ENCODE measurements around the gene TTC7B.

The TTC7B gene

DNA sequence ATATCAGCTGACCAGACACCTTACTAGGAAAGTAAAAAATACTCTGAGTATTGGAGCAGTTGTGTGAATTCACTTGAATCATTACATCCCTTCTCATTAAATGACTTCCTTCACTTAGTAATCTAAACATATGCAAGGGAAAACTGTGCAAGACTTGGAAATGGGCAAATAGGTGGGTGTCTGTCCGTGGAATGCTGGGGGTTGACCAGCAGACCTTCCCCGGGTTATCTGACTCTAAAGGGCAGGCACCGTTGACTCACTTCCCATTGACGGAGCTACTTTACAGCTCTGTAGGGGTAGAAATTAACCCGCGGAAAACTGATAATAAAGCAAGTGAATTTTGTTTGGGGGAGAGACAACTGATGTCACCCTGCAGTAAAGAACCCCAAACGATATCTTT is 199.3 kb downstream of the TTC7B start:
- no peak for DNase-seq (ENCODE audit: low spot score)

DNA sequence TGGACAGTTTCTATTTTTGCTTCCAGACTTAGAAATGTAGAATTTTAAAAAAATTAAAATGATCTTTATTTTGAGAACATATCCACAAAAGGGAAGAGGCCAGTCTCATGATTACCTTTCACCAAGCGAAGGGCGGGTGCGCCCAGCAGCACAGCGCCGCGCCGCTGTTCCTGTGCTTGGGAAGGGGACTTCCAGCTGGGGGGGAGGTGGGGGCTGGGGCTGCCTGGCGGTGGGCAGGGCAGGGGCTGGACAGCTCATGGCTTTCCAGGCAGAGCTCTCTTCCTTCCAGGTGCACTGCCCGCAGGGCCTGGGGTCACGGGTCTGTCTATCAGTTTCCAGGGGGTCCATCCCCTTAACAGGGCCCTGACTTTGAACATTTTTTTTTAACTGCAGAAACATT is 199.9 kb downstream of the TTC7B start:
- no peak for DNase-seq (ENCODE audit: low spot score)

DNA sequence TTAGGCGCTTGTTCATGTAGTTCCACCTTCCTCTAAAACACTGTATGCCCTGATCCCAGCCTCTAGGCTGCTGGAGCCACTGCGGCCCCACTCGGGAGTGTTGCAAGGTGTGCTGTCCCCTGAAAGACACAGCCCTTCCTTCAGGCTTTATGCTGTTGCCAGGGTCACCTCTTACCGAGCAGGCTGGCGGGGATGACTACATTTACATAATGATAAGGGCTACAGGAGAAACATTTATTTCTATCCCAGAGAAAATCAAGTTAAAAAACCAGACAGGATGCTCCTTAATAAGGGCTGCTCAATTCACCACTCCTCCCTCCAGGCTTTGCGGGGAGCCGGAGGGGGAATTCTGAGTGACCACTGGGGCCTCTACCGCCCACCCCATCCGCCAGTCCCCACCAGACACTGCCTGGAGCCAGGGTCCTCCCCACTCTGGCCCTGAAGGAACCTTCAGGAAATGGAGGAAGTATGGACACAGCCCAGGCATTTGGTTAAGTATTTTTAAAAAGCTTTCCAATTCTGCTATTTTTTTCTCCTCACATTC is 200.6 kb downstream of the TTC7B start:
- no peak for DNase-seq (ENCODE audit: low spot score)

DNA sequence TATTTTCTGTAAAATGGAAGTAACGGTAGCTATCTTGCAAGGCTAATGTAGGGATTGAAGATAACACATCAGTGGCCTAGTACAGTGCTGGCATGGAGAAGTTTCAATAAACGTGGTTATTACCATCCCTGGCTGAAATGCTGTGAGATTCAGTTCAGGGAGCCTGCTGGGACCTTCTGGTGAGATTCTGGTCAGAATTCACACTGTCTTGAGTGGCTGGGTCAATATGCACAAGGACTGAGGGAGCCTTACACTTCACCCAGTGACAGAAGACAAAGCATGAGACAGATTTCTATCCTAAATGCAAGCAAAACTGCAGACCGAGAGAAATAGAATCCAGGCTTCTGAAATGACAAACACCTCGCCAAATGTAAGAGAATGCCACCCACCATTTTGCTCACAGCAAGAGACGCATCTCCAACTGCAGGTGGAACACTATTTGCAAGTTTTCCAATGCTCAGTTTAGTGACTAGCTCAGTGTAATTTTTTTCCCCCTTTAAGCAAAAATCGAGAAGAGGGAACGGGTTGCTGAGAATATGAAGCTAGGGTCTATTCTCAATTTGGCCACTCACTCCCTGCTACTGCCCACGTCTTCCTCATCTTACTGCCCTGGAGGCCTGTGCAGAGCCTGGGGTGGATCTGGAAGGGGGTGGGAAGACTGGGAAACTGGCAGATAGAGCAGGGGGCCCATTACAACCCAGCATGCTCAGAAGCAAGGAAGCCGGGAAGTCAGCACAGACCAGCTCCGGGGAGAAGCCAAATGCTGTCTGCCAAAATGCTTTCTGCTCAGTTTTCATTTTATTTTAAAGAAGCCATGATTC is 201.3 kb downstream of the TTC7B start:
- DNase-seq (ENCODE audit: low spot score): no peak

DNA sequence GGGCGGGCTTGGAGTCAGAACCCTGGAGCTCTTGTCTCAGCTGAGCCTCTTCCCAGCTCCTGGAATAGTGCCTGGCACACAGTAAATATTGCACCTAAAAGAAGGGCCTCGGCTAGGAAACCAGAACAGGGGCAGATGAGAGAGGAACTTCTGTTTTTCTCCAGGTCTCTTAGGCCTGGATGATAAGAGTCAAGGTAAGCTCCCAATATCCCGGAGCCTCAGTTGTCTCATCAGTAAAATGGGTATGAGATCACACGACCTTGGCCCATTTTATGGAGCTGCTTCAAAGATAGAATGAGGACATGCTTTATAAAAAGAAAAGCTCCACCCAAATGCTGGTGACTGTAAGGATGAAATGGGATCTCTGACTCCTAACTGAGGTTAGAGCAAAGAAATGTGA is 202.2 kb downstream of the TTC7B start:
- no peak for DNase-seq (ENCODE audit: low spot score)

DNA sequence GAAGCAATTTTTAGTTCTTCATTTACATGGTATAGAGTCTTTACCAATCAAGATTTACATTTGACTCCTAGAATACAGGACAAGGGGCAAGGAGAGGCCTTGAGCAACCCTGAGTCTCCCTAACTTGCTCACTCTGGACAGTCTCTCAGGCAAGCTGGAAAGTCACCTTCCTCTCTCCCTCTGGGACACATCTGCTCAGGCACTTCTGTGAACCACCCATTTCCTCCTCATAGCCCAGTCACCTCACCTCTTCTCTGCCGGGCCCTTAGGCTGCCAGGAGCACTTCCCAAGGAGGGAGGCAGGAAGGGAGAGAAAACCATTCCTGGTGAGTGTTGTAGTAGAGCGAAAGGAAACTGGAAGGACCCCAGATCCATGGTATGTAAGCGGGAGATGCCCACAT is 202.8 kb downstream of the TTC7B start:
- DNase-seq (ENCODE audit: low spot score): no peak

DNA sequence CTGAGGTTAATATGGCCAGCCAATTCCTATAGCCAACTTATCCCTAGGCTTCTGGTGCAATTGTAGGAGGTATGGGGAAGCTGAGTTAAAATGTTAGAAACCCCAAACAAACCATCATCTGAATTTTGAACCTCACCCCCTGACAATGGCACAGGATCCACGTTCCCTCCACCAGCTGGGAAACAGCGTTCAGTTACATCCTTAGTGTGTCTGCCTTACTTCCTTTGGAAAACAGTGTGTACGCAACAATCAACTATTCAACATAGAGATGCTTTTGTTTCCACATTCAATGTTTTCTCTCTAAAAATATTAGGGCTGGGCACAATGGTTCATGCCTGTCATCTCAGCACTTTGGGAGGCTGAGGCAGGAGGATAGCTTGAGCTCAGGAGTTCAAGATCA is 203.4 kb downstream of the TTC7B start:
- DNase-seq (ENCODE audit: low spot score): no peak

DNA sequence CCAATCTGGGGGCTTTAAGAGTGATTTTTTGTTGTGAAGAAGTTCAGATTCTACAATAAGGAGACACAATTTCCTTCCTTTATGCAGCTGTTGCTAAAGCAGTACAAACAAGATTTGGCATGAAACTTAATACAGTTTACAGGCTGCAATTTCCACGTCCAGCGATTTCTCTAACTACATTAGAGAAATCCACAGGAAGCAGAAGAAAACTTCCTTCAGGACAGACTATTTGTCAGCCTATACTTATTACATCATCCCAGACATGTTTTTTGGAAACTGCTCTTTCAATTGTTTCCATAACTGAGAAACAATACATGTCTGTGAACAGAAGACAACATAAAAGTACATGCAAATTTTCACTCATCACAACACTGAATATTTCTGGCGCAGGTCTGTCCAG is 204.3 kb downstream of the TTC7B start:
- DNase-seq (ENCODE audit: low spot score): no peak

DNA sequence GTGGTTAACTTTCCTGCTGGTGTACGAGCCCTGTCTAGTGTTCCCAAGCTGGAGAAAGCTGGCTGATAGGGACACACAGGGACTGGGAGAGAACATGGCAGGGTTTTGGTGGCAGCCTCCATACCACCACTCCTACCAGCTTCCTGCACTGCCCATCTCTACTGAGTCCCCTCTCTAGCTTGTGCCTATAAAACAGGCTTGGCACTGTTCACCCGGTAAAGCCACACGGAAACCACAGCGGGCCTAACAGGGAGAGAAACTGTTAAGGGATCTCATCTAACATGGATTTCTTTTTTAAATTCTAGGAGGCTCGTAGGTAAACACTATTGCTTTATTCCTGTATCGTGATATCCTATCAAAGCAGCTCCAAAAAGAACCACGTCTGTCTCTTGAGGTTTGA is 204.7 kb downstream of the TTC7B start:
- DNase-seq (ENCODE audit: low spot score): no peak

DNA sequence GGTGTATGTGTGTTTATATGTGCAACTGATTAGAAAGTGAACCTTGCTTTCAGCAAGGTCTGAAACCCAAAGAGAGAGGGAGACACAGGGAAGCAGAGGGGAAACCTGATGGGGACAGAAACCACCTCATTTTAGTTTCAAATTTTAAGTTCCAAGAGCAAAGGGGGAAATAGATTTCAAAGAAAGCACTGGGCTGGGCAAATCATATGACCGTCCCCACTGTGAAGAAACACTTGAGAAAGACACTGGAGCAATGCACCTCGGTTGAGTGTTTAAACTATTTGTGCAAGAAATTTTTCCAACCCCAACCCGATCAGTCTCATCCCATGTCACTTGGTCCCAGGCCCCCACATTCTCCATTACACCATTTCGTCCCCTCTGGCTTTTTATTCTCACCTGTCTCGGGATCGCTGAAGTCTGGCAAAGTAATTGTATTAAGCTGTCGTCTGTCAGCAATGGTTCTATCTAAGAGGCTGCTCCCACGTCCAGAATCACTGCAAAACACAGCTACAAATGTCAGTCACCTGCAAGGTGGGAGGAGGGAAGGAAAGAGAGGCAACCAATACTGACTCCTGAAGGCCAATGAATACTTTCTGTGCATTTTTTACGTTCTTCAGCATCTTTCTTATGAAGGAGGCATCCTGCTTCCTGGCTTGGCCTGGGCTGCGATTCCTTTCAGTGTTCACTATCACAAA is 205.7 kb downstream of the TTC7B start:
- DNase-seq (ENCODE audit: low spot score): no peak

DNA sequence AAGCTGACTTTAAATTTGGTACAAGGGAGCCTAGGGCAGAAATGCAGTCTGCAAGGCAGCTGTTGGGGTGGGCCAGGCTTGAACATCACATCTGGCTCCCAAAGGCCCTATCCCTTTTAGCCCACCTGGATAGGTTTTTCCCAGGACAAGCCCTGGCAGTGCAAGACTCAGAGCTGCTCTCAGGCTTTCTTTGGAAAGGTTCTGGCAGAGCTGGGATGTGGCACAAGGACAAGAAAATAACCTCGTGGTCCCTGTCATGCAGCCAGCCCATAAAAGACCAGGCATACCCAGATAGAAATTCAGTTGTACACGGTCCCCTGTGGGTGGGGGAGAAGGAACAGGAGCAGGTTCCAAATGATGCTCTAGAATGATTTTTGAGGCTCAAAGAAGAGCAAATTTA is 206.9 kb downstream of the TTC7B start:
- DNase-seq (ENCODE audit: low spot score): no peak

DNA sequence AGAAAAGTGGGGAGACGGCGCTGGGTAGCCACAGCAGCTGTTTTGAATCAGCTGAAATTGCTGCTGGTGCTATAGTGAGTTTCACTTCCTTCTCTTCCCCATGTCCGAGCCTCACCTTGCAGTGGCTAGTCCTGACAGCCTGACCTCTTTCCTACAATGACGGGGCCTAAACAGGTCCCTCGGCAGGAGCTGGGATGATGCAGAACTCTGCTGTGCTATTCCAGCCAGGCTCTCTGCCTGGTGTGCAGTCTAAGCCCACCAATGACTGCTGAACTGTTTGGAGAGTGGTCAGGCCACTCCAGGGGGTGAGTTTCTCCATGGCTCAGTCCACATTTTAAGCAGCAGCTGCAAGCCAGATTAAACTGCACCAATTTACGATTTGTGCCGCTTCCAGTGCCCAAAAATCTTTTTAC is 207.3 kb downstream of the TTC7B start:
- no peak for DNase-seq (ENCODE audit: low spot score)

DNA sequence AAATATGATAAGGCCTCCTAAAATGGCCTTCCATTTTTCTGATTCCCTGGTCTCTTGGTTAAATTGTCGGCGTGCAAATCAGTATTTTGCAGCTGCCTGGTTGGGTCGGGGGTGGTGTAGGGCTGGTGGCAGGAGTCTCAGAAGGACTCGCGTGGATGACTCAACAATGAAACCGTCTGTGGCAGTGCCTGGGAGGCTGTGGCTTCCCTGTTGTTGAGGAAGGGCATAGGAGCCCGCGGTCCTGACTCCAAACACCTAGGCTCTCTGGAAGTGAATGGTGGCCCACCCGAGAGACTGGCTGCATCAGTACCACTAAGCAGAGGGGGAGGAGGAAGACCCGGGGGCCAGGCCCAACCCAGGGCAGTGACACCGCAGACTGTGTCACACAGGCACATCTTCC is 207.9 kb downstream of the TTC7B start:
- no peak for DNase-seq (ENCODE audit: low spot score)

DNA sequence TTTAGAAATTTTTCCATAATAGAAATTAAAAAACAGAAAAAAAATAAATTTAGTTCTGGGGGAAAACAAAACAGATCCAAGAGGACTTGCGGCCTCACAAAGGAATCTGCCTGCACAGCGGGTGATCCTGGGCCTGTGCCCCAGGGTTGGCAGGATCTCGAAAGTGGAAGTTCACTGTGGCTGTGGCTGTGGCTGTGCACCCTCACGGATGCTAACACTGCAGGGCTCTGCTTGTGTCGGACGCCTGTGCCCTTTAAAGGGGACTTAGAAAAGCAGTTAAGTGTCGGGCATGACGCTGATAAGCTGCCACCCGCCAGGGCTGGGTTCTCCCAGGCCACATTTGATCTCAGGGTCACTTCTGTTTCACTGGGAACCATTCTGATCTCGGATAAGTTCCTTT is 209.1 kb downstream of the TTC7B start:
- DNase-seq (ENCODE audit: low spot score): no peak

DNA sequence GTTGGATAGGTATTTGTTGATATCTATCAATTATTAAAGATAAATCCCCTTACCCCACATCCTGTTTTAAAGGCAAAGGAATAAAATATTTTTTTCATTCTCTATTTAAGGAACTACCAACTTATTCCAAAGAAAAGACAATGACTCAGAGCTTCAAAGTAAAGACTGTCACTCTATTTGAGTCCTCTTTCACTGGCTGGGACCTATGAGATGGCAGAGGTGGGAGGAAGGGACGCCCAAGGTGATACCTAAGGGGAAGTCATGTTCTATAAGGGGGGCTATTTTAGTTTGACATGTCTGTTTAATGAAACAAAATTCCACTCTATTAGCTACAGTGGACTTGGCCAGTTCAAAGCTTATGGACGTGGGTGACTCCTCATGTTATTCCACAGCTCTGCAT is 209.8 kb downstream of the TTC7B start:
- DNase-seq (ENCODE audit: low spot score): no peak

DNA sequence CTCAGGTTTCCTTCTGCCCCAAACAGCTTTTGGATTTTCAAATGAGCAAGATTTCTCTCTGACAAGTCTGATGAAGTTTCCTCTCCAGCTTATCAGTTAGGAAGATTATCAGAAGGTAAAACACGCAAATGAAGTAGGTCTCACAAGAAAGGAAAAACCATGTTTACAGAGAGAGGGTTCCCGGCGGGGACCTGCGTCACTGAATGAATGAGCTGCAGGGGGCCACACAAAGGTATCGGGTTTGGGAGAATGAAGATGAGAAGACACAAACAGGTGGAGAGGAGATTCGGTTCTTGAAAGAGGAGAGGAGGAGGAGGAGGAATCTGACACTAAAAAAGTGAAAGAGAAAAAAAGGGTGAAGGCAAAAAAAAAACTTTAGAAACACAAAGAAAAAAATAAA is 210.8 kb downstream of the TTC7B start:
- no peak for DNase-seq (ENCODE audit: low spot score)

DNA sequence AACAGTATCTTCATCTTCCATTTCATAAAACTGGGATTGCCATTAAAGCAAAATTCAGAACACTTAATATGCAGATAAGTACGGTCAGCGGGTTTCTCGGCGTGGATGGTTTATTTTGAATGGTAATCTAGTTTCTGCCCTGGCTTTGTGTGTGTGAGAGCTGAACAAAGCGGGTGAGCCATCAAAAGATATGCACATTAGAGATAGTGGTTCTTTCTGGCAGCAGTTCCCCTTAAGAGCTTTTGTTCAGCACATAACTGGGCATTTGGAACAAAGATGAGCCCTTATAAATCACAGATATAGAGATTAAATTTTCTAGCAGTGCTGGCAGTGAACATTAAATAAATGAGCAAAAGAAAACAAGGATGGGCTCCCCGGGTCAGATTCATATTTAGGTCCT is 211.9 kb downstream of the TTC7B start:
- DNase-seq (ENCODE audit: low spot score): no peak

DNA sequence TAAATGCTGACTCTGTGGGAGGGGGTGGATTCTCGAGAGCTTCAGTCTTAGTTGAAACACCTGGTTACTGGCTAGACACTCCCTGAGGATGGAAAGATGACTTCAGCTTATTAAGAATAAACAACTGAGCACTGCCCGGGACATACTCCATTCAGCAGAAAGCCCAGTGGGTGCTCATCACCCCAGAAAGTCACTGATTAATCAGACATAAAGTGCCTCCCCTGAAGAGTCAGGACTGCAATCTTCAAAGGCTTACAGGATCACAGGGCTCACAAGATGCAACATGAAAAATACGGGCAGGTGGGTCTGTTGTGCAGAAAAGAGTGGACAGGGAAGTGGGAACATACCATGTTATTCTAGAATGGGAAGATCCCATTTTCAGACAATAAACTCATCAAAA is 212.4 kb downstream of the TTC7B start:
- no peak for DNase-seq (ENCODE audit: low spot score)

DNA sequence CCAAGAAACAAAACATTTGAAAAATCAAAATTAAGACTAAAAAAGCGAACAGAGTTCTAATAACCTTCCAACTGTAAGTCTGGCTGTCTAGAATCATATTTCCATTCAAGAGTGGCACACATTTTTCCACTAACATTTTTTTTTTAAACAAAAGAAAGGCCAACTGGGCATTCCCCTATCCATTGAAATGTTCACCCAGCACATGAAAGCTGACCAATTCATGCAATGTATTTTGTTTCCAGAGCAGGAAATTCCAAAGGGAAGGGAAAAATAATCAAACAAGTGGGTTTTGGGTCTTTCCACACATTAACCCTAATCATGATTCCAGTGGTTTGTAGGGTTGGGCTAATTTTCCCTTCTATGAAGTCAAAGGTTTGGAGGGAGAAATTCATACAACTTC is 212.9 kb downstream of the TTC7B start:
- no peak for DNase-seq (ENCODE audit: low spot score)

DNA sequence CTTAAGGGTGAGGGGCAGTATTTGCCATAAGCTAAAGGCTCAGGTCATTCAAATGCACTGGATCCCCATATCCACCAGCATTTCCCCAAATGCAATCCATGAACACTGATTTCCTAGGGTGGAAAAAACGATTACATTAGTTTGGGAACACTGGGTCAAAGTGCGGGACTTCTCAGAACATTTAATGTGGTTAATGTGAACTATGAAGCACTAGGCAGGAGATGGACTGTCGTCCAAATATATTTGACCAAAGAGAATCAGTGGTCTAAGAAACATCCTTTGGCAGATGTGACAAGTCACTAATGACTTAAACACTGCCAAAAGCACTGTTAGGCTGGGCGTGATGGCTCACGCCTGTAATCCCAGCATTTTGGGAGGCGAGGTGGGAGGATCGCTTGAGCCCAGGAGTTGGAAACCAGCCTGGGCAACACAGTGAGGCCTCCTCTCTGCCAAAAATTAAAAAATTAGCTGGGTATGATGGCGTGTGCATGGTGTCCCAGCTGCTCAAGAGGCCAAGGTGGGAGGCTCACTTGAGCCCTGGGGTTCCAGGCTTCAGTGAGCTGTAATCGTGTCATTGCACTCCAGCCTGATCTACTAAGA is 214.0 kb downstream of the TTC7B start:
- DNase-seq (ENCODE audit: low spot score): no peak

DNA sequence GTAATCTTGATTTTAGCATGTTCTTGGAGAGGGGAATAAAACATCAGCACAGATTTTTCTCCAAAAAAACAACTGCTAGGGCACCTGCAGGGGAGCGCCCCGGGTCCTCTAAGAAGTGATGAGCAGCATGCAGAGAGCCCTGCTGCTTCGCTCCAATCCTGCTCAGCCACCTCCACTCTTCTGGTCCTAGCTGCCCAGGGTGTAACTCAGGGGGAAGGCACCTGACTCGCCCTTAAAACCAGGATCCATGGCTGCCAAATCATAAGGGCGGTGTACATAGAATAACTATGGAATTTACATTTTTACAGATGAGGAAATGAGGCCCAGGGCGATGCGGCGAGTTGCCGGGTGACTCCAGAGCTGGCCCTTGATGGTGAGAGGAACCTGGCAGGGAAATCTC is 214.7 kb downstream of the TTC7B start:
- no peak for DNase-seq (ENCODE audit: low spot score)

DNA sequence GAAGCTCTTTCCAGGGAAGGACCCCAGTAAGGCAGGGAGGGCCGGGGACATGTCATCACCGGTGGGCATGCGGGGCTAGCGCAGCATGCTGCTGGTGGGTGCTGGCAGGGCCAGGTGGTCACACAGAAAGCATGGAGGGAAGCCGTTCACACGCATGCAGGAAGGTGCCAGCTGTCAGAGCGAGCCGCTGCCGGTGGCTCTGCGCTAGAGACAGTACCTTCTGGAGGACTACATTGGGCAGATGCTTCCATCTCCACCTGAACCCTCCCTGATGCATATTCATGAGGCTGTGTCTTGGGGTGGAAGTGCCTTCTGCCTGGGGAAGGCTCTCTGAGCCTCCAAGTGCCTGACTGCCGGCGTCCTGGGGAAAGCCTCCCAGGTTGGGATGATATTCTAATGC is 215.6 kb downstream of the TTC7B start:
- DNase-seq (ENCODE audit: low spot score): no peak
